Transverse colon (tissue), 3 donors: ENCODE results near the gene SMIM22.

ENCODE experiments used
- POLR2A ChIP-seq: fragments of 450-650 bp; IDR thresholded peaks from one replicate; pipeline ENCODE4 v1.6.1; 2016; ENCODE audit warnings: antibody characterized with exemption, mild to moderate bottlenecking, moderate library complexity
- TF ChIP-seq, protein P1 (sequence below), 5 experiments: fragments of 200-600 bp in 3 of 5; fragments of 450-650 bp in 2 of 5; sonication (generic) in 3 of 5; IDR thresholded peaks; 1 replicate in 2 of 5; 2 replicates in 3 of 5; pipeline ENCODE4 v1.5.1; 2016 to 2017; ENCODE audit warnings: antibody characterized with exemption in 5 of 5, inconsistent platforms in 3 of 5, mild to moderate bottlenecking in 2 of 5, moderate library complexity in 1 of 5

DNA sequence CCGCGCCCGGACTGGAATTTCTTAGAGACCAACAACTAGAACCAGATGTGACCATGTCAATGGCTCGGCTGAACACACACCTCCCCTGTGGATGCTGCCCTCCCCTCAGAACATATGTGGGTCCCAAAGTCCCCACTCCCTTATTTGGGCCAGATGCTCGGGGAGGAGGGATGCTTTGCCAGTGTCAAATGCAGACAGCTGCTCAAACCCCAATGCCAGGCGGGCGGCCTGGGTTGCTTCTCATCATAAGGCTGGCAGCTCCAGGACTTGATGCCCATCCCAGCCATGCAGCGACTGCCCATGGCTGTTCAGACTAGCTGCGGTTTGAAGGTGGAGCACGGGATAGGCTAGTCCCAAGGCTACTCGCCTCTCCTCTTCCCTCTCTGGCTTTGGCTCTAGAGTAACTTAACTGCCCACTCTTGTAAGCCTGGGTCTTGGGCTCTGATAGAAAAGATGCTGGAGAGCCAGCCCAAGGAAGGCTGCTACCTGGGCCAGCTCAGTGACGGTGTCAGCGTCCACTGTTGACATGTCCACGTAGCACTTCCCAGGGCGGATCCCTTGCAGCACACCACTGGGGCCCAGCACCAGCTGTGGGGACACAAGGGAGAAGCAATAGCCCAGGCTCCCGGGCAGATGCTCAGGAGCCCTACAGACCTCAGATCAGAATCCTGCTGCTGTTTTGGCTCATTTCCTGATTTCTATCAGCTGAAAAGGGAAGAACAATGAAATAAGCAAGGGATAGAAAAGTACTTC is 18.3 kb downstream of the SMIM22 start:
- TF ChIP-seq POLR2A: no peak
- TF ChIP-seq, protein P1, sequence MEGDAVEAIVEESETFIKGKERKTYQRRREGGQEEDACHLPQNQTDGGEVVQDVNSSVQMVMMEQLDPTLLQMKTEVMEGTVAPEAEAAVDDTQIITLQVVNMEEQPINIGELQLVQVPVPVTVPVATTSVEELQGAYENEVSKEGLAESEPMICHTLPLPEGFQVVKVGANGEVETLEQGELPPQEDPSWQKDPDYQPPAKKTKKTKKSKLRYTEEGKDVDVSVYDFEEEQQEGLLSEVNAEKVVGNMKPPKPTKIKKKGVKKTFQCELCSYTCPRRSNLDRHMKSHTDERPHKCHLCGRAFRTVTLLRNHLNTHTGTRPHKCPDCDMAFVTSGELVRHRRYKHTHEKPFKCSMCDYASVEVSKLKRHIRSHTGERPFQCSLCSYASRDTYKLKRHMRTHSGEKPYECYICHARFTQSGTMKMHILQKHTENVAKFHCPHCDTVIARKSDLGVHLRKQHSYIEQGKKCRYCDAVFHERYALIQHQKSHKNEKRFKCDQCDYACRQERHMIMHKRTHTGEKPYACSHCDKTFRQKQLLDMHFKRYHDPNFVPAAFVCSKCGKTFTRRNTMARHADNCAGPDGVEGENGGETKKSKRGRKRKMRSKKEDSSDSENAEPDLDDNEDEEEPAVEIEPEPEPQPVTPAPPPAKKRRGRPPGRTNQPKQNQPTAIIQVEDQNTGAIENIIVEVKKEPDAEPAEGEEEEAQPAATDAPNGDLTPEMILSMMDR (IDR thresholded peaks at IDR 0.05): no peak
